Keratinocyte (primary cell): ENCODE results near the gene CORO7. TPM values are rescaled to one million over a fixed set of nuclear protein-coding genes. Genes with fewer than 3 reads are reported as not detected.

ENCODE experiments used
- DNase-seq: peaks from one replicate; pipeline ENCODE4 v3.0.0-alpha.2; 2011; ENCODE audit warnings: low read depth, missing footprints, low spot score
- FAIRE-seq: peaks from 2 replicates; lab custom pipeline; 2011; peaks lifted over from hg19 to GRCh38; lab: Jason Lieb, UNC
- H2AFZ ChIP-seq: 2 replicates; pipeline ENCODE4 v1.6.0; 2012; ENCODE audit warnings: low read length, control low read depth, inconsistent platforms; ENCODE audit not compliant: control insufficient read depth
- H3K27ac ChIP-seq: 2 replicates; pipeline ENCODE4 v1.5.1; 2011; ENCODE audit warnings: low read length; ENCODE audit not compliant: control insufficient read depth, insufficient read depth
- H3K27me3 ChIP-seq: 3 replicates; pipeline ENCODE4 v1.6.0; 2011; ENCODE audit warnings: low read length; ENCODE audit not compliant: control insufficient read depth, insufficient read depth; ENCODE audit errors: extremely low read depth
- H3K36me3 ChIP-seq, 2 experiments: 2 replicates in 1 of 2; 3 replicates in 1 of 2; pipeline ENCODE4 v1.5.1; 2011; ENCODE audit warnings: low read length in 2 of 2, mild to moderate bottlenecking in 1 of 2; ENCODE audit not compliant: control insufficient read depth in 2 of 2, insufficient read depth in 2 of 2; ENCODE audit errors: extremely low read depth in 1 of 2
- H3K4me1 ChIP-seq: 3 replicates; pipeline ENCODE4 v1.5.1; 2011; ENCODE audit warnings: low read length; ENCODE audit not compliant: control insufficient read depth, insufficient read depth; ENCODE audit errors: extremely low read depth
- H3K4me2 ChIP-seq: 3 replicates; pipeline ENCODE4 v1.6.0; 2011; ENCODE audit warnings: low read depth, low read length; ENCODE audit not compliant: control insufficient read depth, insufficient read depth; ENCODE audit errors: extremely low read depth
- H3K4me3 ChIP-seq, 3 experiments: fragments of 200-600 bp in 1 of 3; sonication (generic) in 1 of 3; 2 replicates in 2 of 3; 3 replicates in 1 of 3; pipeline ENCODE4 v1.5.1; 2011 to 2016; ENCODE audit warnings: low read length in 3 of 3, mild to moderate bottlenecking in 3 of 3, control low read depth in 2 of 3, inconsistent platforms in 1 of 3, low read depth in 1 of 3, mixed read lengths in 1 of 3, mixed run types in 1 of 3, moderate library complexity in 1 of 3; ENCODE audit not compliant: control insufficient read depth in 2 of 3, insufficient read depth in 2 of 3; ENCODE audit errors: extremely low read depth in 1 of 3
- H3K79me2 ChIP-seq: 2 replicates; pipeline ENCODE4 v1.6.0; 2012; ENCODE audit warnings: low read length; ENCODE audit not compliant: control insufficient read depth, insufficient read depth
- H3K9ac ChIP-seq: 3 replicates; pipeline ENCODE4 v1.6.0; 2011; ENCODE audit warnings: low read length; ENCODE audit not compliant: control insufficient read depth, insufficient read depth; ENCODE audit errors: extremely low read depth
- H3K9me1 ChIP-seq: 3 replicates; pipeline ENCODE4 v1.6.0; 2011; ENCODE audit warnings: low read length; ENCODE audit not compliant: control insufficient read depth, insufficient read depth; ENCODE audit errors: extremely low read depth
- H3K9me3 ChIP-seq: 2 replicates; pipeline ENCODE4 v1.5.1; 2012; ENCODE audit warnings: low read depth, low read length; ENCODE audit not compliant: control insufficient read depth
- H4K20me1 ChIP-seq: 3 replicates; pipeline ENCODE4 v1.6.0; 2011; ENCODE audit warnings: low read length; ENCODE audit not compliant: control insufficient read depth, insufficient read depth; ENCODE audit errors: extremely low read depth
- EZH2 ChIP-seq: IDR thresholded peaks from one replicate; pipeline ENCODE4 v1.6.1; 2012; ENCODE audit warnings: inconsistent platforms, mild to moderate bottlenecking, low read length, moderate library complexity
- dilution Hi-C: fragments of 300-500 bp; cut with MboI; formaldehyde crosslinking; loops from one replicate; pipeline ENCODE4 v1.7.0; 2020; ENCODE audit warnings: low sequenced_read_pairs; ENCODE audit not compliant: extremely low pct_ligation_motif_present
- polyA plus RNA-seq, 5 experiments: library from polyadenylated mRNA; depleted of rRNA in 3 of 5; stranded (reverse) in 3 of 5; stranded (forward) in 1 of 5; unstranded in 1 of 5; fragments of >200 nt; gene quantifications; 1 replicate in 1 of 5; 2 replicates in 3 of 5; 3 replicates in 1 of 5; pipeline versions ENCODE4 v1.2.1 to v1.2.3, GENCODE V29; 2011 to 2012; ENCODE audit warnings: missing spikeins in 2 of 5, low read depth in 1 of 5, low replicate concordance in 1 of 5
- TF ChIP-seq, protein P1 (sequence below), 3 experiments: IDR thresholded peaks in 1 of 3; conservative IDR thresholded peaks in 1 of 3; optimal IDR thresholded peaks in 1 of 3; 2 replicates in 2 of 3; 3 replicates in 1 of 3; pipeline versions ENCODE3 to v1.5.1; 2011; ENCODE audit warnings: low read length in 3 of 3, mild to moderate bottlenecking in 3 of 3, moderate library complexity in 2 of 3, control low read depth in 1 of 3, inconsistent platforms in 1 of 3; ENCODE audit not compliant: insufficient read depth in 2 of 3; ENCODE audit errors: extremely low read depth in 1 of 3

Gene CORO7
- polyA plus RNA-seq, 1 donor (not counting 4 experiments of a cell fraction or from before 2014, with no cell fraction given): 8.4 TPM

DNA sequence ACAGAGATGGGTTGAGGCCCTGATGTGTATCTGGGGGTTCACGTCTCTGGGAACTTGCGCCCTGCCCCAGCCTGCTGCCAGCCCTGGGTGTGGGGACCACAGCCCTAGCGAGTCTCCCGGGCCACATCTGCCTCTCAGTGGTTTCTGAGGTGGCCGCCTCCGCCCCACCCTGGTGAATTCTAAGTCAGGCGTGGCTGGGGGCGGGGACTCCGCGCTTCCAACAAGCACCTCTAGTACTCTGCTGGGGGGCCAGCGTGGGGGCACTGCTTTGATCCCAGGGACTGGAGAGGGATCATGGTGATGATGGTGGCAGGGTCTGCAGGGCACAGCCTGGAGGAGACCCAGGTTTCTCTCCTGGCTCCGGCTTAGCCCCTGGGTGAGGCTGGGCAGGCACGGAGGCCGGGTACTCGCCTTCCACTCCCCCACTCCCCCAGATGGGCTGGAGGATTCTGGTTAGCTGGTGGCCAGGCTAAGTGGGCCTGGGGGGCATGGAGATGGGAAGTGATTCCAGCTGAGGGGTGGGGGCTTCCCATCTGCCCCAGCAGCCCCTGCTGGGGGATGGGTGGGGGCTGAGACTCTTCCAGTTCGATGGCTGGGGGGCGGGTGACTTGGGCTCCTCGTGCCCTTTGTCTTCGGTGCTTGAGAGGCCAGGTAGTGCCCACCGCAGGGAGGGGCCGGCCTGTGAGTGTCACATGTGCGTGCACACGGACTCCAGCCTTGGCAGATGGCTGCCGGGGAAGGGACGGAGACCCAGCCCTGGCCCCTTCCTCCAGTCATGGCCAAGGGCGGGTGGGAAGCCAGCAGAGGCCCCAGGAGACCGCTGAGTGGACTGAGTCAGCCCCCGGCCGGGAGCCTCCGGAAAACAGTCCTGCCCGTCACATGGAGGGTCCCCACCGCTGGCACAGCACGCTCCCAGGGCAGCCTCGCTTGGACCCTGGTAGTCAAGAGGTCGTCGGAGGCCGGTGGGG, 96.7 kb downstream of the CORO7 start:
- Histone ChIP-seq H3K4me1 (peaks cover 46% of the 10 kb centered on the region), H3K79me2 (peaks cover 69% of the 10 kb centered on the region), H3K9me3 (no peaks in the 10 kb centered on the region), H3K36me3 (no peaks in the 10 kb centered on the region), H3K9ac (no peak overlapping the region), H3K4me3 (peak overlapping the region in 1 of 3 experiments; percentile 27), H3K4me2 (peak overlapping the region; percentile 56), H3K9me1 (peaks cover 2% of the 10 kb centered on the region), H3K27me3 (peaks cover 4% of the 10 kb centered on the region), H2AFZ (no peak overlapping the region), H3K27ac (no peak overlapping the region), H4K20me1 (peaks cover 7% of the 10 kb centered on the region)
- TF ChIP-seq, protein P1, sequence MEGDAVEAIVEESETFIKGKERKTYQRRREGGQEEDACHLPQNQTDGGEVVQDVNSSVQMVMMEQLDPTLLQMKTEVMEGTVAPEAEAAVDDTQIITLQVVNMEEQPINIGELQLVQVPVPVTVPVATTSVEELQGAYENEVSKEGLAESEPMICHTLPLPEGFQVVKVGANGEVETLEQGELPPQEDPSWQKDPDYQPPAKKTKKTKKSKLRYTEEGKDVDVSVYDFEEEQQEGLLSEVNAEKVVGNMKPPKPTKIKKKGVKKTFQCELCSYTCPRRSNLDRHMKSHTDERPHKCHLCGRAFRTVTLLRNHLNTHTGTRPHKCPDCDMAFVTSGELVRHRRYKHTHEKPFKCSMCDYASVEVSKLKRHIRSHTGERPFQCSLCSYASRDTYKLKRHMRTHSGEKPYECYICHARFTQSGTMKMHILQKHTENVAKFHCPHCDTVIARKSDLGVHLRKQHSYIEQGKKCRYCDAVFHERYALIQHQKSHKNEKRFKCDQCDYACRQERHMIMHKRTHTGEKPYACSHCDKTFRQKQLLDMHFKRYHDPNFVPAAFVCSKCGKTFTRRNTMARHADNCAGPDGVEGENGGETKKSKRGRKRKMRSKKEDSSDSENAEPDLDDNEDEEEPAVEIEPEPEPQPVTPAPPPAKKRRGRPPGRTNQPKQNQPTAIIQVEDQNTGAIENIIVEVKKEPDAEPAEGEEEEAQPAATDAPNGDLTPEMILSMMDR (optimal IDR thresholded peaks at IDR 0.05 in 1 of 3, IDR thresholded peaks at IDR 0.05 in 1 of 3, conservative IDR thresholded peaks at IDR 0.05 in 1 of 3; ENCODE audit: extremely low read depth in 1 of 3, insufficient read depth in 2 of 3, low read length in 3 of 3): no peak
- no peak for TF ChIP-seq EZH2
- FAIRE-seq (no peak), DNase-seq (no peak)
- dilution Hi-C loops: no loop called here

GRCh38 chr16:4318967-4319366, 97.4 kb downstream of the CORO7 start:
- no peak overlapping the region for H3K4me3 ChIP-seq
- FAIRE-seq (no peak), DNase-seq (no peak)
- no peaks in the 10 kb centered on the region for H3K9me3 ChIP-seq
- peaks cover 2% of the 10 kb centered on the region for H3K9me1 ChIP-seq
- peaks cover 7% of the 10 kb centered on the region for H3K27me3 ChIP-seq
- peaks cover 45% of the 10 kb centered on the region for H3K4me1 ChIP-seq
- peak overlapping the region; percentile 56 for H3K4me2 ChIP-seq
- dilution Hi-C loops: no loop called here
- H2AFZ ChIP-seq: no peak overlapping the region
- peaks cover 63% of the 10 kb centered on the region for H3K79me2 ChIP-seq
- H4K20me1 ChIP-seq: peaks cover 7% of the 10 kb centered on the region
- no peak for TF ChIP-seq EZH2
- TF ChIP-seq, protein P1 (optimal IDR thresholded peaks at IDR 0.05 in 1 of 3, IDR thresholded peaks at IDR 0.05 in 1 of 3, conservative IDR thresholded peaks at IDR 0.05 in 1 of 3; ENCODE audit: extremely low read depth in 1 of 3, insufficient read depth in 2 of 3, low read length in 3 of 3): no peak
- no peaks in the 10 kb centered on the region for H3K36me3 ChIP-seq
- H3K9ac ChIP-seq: no peak overlapping the region
- no peak overlapping the region for H3K27ac ChIP-seq
